DND-41 (cell line): ENCODE data around the gene IL1RAP.

Experiments
- EZH2 ChIP-seq: IDR thresholded peaks from 3 replicates; pipeline ENCODE4 v1.6.1; 2012; ENCODE audit warnings: borderline replicate concordance, low read depth, mild to moderate bottlenecking, moderate library complexity, low read length, inconsistent platforms; ENCODE audit not compliant: severe bottlenecking
- TF ChIP-seq, protein P1 (sequence below): IDR thresholded peaks from 2 replicates; pipeline ENCODE4 v1.5.1; 2012; ENCODE audit warnings: borderline replicate concordance, low read length, moderate library complexity, mild to moderate bottlenecking; ENCODE audit not compliant: poor library complexity, severe bottlenecking; ENCODE audit errors: extremely low read depth

DNA sequence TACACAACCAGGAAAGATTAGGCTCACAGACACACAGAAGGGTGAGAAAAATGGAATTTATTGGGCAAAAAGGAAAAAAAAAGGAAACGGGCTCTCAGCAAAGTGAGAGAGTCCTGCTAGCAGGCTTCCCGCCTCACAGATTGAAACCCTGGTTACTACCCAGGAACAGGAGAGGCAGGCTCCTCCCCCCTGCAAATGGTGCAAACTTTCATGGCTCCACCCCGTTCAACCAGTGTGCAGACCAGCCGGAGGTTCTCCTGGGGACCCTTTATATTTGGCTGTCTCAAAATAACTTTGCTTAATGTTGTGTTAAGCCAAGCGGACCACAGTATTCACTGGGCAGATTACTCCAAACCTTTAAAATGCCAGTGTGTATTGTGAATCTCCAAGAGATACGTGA lies 40.3 kb downstream of the IL1RAP start:
- TF ChIP-seq, protein P1, sequence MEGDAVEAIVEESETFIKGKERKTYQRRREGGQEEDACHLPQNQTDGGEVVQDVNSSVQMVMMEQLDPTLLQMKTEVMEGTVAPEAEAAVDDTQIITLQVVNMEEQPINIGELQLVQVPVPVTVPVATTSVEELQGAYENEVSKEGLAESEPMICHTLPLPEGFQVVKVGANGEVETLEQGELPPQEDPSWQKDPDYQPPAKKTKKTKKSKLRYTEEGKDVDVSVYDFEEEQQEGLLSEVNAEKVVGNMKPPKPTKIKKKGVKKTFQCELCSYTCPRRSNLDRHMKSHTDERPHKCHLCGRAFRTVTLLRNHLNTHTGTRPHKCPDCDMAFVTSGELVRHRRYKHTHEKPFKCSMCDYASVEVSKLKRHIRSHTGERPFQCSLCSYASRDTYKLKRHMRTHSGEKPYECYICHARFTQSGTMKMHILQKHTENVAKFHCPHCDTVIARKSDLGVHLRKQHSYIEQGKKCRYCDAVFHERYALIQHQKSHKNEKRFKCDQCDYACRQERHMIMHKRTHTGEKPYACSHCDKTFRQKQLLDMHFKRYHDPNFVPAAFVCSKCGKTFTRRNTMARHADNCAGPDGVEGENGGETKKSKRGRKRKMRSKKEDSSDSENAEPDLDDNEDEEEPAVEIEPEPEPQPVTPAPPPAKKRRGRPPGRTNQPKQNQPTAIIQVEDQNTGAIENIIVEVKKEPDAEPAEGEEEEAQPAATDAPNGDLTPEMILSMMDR = no peak
- no peak for TF ChIP-seq EZH2
